HG03025 (cell line): ENCODE results near the gene AIFM3.
"Not testable (repeated sequence)": the region's sequence is repeated elsewhere in the genome, so short reads cannot be mapped to it uniquely, and the experiment has no call there.

Experiments used
- ATAC-seq: cut with Tn5 transposase; IDR thresholded peaks from one replicate; pipeline ENCODE4 v1.9.1; 2021; ENCODE audit warnings: mild to moderate bottlenecking, moderate library complexity; ENCODE audit not compliant: unreplicated experiment, low FRiP score

AIFM3 gene, protein sequence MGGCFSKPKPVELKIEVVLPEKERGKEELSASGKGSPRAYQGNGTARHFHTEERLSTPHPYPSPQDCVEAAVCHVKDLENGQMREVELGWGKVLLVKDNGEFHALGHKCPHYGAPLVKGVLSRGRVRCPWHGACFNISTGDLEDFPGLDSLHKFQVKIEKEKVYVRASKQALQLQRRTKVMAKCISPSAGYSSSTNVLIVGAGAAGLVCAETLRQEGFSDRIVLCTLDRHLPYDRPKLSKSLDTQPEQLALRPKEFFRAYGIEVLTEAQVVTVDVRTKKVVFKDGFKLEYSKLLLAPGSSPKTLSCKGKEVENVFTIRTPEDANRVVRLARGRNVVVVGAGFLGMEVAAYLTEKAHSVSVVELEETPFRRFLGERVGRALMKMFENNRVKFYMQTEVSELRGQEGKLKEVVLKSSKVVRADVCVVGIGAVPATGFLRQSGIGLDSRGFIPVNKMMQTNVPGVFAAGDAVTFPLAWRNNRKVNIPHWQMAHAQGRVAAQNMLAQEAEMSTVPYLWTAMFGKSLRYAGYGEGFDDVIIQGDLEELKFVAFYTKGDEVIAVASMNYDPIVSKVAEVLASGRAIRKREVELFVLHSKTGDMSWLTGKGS

DNA sequence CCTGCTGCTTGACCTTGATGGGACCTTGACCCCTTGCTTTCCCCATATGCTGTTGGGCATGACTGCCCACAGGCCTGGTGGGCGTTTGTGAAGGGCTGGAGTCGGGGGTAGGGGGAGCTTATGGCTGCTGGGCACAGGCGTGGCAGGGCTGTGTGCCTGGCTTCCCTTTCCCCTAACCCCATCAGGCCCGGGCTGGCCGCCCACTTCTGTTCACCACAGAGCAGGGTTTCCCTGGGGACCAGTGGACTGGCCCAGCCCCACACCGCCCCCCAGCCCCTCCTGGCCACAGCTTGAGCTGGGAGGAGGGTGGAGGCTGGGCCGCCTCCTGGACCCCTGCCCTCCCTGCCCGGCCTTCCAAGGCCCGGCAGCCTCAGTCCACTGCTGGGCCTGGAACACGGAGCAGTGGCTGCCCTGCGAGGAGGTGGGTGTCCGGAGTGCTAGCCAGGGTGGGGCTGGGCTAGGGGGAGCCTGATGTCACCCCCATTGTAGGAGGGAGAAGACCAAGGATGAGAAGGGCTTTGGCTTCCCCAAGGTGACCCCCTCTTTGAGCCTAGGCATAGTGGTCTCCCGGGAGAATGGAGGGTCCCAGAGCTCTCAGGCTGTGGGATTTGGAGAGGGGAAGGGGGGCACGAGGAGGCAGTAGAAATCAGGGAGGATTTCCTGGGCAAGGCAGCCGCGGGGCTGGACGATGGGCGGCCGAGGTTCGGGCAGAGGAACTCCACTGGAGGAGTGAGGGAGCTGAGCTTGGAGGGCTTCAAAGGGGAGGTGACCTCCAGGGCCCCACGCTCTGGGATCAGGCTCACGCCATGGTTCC lies at the start of gene AIFM3:
Gene AIFM3 (plus strand): TSS at position 373 of the 814 bp plus-strand sequence. CDS start 690 bp downstream, outside the sequence.
- no peak for ATAC-seq

DNA sequence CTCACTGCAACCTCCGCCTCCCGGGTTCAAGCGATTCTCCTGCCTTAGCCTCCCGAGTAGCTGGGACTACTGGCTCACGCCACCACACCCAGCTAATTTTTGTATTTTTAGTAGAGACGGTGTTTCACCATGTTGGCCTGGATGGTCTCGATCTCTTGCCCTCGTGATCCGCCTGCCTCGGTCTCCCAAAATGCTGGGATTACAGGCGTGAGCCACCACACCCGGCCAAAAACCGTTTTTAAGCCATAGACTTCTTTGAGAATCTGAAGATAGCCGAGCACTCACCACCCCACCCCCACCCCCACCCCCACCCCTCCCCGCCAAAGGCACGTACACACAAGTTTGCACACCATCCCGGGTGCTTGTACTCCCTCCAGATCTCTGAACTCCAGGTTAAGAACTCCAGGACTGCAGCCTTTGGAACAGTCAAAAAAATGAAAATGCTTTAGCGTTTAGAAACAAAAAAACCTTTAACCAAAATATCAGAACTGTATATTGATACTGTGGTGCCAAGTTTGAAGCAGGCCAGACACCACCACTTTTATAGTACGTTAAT lies 48.3 kb upstream of the AIFM3 start:
- no peak for ATAC-seq

DNA sequence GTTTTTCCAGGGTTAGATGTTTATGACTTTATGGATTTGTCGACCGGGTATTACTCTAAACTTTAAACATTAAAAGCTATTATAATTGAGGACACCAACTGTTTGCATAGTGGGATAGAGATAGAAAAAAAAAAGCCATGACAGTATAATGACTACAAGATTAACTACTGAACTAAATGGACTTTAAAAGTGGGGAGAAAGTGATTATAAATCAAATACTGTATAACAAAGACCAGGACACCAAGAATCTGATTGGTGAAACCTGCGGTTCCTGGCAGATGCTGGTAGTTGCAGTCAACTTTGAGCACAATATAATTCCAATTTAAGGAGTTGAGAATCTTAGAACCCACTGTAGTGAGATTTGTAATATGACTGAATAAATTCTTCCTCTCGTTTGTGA lies 47.3 kb upstream of the AIFM3 start:
- ATAC-seq: no peak

DNA sequence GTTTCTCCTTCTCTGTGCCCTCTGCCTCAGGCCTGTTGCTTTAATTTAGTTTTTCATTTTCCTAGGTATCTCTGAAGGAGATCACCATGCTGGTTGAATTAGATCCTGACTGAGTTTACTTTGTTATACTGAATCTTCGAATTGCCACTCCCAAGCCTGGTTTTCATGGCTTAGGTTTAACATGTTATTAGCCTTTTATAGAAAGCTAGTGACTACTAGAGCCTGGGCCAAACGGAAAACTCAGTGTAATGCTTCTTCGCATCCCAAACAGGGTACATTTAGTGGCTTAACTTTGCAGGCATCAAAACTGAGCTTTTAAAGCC lies 46.2 kb upstream of the AIFM3 start:
- ATAC-seq: no peak

DNA sequence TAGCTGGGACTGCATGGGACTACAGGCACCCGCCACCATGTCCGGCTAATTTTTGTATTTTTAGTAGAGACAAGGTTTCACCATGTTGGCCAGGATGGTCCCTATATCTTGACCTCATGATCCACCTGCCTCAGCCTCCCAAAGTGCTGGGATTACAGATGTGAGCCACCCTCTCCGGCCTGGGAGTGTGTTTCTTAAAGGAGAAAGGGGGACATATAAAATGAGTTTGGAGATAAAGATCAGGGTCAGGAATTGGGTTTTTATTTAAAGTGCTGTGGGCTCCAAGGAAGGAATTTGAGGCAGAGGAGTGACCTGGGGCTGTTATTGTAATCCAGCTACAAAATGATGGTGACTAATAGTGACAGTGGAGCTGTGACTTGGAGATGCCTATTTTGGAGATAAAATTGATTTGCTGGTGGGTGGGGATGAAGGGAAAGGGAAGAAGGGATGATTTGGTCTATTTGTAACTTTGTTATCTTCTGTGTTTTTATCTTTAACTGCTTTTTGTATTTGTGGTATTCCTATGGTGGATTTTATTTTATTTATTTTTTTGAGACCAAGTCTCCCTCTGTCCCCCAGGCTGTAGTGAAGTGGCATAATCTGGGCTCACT lies 44.8 kb upstream of the AIFM3 start:
- ATAC-seq: no peak

DNA sequence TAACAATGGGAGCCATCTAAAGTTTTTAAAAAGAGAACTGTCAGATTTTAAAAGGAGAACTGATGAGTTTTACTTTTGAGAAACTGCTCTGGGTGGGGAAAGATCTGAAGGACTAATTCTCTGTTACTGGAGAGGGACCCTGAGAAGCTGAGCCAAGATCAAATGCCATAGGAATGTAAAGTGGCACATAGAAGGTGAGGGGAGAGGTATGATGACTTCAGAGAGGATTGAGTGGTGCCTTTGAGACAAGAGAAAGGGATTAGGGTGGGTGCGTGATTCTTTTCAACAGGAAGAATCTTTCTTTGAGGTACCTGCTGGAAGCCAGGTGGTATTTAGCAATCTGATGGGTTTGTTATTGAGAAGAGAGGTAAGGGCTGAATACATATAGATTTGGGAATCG lies 40.8 kb upstream of the AIFM3 start:
- ATAC-seq: no peak

DNA sequence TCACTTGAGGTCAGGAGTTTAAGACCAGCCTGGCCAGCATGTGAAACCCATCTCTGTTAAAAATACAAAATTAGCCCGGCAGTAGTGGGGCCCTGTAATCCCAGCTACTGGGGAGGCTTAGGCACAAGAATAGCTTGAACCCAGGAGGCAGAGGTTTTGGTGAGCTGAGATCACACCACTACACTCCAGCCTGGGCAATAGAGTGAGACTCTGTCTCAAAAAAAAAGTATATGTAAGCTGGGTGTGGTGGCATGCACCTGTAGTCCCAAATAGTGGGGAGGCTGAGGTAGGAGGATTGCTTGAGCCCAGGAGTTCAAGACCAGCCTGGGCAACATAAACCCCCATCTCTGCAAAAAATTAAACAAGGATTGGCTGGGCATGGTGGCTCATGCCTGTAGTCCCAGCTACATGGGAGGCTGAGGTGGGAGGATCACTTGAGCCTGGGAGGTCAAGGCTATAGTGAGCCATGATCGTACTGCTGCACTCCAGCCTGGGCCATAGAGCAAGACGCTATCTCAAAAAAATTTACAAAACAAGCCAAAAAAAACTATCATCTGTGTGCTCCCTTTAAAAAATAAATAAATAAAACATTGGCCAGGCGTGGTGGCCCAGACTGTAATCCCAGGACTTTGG lies 39.0 kb upstream of the AIFM3 start:
- no peak for ATAC-seq

- ATAC-seq: no peak
Measured at GRCh38 chr22:20928573-20928967, 38.5 kb upstream of the AIFM3 start.

DNA sequence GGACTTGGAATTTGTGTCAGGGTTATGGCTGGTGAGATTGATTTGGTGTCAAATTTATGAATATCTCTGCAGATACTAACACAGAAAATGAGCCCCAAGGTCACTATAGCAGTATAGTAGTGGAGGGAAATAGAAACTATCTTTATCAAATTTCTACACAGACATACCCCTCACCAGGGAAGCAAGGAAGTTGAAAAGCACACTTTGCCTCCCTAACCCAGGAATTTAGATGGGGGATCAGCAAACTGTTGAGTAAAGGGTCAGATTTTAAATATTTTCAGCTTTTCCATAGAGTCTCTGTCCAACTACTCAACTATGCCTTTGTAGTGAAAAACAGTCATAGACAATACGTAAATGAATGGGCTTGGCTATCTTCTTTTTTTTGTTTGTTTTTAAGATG lies 37.1 kb upstream of the AIFM3 start:
- no peak for ATAC-seq

DNA sequence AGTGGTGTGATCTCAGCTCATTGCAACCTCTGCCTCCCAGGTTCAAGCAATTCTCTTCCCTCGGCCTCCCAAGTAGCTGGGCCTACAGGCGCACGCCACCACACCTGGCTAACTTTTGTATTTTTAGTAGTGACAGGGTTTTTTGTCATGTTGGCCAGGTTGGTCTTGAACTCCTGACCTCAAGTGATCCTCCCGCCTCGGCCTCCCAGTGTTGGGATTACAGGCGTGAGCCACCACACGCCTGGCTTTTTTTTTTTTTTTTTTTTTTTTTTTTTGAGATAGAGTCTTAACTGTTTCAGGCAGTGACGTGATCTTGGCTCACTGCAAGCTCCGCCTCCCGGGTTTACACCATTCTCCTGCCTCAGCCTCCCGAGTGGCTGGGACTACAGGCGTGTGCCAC lies 36.6 kb upstream of the AIFM3 start:
- ATAC-seq: not testable (repeated sequence)

GRCh38 chr22:20931126-20931654 lies 35.9 kb upstream of the AIFM3 start:
- ATAC-seq: no peak

DNA sequence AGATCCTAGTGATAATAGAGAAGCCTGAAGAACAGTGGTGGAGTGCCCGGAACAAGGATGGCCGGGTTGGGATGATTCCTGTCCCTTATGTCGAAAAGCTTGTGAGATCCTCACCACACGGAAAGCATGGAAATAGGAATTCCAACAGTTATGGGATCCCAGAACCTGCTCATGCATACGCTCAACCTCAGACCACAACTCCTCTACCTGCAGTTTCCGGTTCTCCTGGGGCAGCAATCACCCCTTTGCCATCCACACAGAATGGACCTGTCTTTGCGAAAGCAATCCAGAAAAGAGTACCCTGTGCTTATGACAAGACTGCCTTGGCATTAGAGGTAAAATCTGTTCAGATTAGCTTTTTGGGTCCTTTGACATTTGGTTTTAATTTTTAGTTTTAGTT lies 33.1 kb upstream of the AIFM3 start:
- ATAC-seq: no peak

DNA sequence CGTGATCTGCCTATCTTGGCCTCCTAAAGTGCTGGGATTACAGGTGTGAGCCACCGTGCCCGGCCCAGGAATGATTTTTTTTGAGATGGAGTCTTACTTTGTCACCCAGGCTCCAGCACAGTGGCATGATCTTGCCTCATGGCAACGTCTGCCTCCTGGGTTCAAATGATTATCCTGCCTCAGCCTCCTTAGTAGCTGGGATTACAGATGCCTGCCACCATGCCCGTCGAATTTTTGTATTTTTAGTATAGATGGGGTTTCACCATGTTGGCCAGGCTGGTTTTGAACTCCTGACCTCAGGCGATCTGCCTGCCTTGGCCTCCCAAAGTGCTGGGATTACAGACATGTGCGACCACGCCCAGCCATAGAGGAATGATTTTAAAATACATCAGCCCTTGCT lies 32.0 kb upstream of the AIFM3 start:
- ATAC-seq: not testable (repeated sequence)

GRCh38 chr22:20935780-20936539 lies 31.1 kb upstream of the AIFM3 start:
- ATAC-seq: not testable (repeated sequence)

DNA sequence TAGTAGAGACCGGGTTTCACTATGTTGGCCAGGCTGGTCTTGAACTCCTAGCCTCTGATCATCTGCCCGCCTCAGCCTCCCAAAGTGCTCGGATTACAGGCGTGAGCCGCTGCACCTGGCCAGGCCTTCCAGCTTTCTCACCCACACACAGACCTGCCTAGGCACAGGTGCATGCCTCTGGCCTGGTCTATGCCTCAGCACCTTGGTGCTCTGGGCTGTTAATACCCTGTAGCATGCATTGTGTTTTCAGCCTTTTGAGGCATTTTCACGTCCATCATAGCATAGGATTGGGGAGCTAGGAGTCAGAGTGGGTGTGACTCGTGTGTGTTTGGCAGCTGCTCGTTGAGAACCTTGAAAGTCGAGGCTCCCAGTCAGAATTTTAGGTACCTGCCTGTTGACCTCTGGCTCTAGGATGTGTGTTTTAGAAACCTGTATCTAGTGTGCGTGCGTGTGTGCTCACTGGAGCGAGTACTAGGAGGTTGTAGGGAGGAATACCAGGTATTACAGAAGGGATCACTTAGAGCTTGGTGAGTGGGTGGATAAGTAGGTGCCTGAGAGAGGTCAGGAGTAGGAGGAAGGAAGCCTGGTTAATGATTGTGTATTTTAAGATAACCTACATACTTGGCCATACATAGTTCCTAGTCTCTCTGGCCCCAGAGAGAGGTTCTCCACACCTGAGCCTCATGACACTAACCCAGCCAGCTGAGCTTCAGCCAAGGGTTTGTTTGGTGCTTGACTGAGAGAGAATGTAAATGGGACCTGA lies 29.8 kb upstream of the AIFM3 start:
- ATAC-seq: no peak

- ATAC-seq: no peak
Measured at GRCh38 chr22:20937794-20938671, 29.0 kb upstream of the AIFM3 start.

DNA sequence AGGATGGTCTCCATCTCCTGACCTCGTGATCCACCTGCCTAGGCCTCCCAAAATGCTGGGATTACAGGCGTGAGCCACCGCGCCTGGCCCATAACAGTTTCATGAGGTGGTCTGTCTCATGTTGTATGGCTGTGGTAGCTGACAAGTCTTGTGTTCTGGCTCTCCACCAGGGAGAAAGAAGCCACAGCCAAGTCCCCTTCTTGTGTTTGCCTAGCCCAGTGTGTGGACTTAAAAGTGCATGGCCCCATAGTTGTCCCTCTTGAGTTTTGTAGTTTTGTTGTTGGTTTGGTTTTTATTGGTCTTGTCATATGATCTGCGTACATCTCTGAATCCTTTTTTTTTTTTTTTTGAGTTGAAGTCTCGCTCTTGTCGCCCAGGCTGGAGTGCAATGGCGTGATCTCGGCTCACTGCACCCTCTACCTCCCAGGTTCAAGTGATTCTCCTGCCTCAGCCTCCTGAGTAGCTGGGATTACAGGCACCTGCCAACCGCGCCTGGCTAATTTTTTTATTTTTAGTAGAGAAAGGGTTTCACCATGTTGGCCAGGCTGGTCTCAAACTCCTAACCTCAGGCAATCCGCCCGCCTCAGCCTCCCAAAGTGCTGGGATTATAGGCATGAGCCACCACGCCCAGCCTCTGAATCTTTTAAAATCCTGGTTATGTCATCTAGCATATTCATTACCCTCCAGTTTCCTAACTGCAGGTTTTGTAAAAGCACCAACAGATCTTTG lies 27.4 kb upstream of the AIFM3 start:
- ATAC-seq: not testable (repeated sequence)
